HG03280 (cell line): ENCODE results near the gene ELOVL1.
"Not testable (repeated sequence)": the region's sequence is repeated elsewhere in the genome, so short reads cannot be mapped to it uniquely, and the experiment has no call there.

Experiments
- ATAC-seq: cut with Tn5 transposase; IDR thresholded peaks from one replicate; pipeline ENCODE4 v1.9.1; 2021; ENCODE audit warnings: mild to moderate bottlenecking, moderate library complexity; ENCODE audit not compliant: unreplicated experiment

The ELOVL1 gene

DNA sequence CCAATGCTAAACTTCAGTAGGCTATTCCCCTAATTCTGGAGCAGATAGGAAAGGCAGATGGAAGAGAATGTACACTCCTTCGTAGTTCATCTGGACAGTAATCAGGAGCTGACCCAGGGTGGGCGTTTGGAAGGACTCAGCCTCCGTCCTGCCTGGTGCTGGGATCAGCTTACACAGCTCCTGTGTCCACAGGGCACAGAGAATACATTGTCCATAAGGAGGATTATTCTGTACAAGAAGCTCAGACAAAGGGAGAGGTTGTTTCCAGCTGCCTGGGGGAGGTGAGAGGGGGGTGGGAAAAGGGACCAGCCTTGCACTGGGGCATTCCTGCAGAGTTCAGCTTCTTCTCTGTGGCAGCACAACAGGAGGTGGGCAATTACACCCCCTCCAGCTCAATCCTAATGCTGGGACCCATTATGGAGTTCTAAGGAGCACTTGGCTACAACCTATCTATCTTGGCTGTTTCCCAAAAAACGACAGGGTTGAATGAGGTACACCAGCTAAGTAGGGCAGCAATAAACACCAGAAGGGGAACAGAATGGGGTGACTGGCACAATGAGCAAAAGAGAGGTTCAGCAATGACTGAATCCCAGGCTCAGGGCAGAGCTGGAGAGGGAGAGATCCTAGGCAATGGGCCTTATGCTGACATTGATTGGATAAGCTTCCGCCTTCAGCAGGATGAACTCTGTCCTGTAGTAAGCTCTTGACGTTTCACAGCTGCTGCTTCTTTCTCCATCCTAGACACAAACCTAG, 14.4 kb upstream of the ELOVL1 start:
- no peak for ATAC-seq

DNA sequence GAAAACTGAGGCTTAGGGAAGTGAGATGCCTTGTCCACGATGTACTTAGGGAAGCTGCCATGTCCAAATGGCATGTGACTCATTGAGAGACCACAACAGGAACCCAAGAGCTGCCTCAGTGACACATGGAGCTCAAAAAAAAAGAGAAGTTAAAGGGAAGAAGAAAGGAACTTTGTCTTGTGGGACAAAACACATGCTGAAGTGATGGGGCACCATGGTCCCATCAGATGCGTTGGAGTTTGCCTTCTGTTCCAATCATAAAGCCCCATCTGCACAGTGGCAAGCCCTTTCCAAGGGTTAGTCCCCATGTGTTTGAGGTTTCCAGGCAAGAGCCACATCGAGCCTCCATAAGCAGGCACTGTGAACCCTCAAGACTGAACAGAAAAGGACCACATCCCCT, 13.8 kb upstream of the ELOVL1 start:
- no peak for ATAC-seq

DNA sequence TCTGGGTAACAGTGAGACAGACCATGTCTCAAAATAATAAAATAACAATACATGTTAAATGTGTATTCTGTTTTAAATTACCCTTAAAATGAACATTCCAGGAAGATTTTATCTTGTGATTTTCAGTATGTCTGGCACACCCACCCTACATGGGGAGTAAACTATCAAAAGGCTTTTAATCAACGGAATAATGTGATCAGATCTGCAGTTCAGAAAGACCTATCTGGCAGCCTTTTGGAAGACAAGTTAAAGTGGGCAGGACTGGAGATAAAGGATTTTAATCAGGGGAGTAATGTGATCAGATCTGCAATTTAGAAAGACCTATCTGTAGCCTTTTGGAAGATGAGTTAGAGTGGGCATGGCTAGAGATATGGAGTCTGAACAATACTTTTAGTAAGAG, 11.7 kb upstream of the ELOVL1 start:
- no peak for ATAC-seq

DNA sequence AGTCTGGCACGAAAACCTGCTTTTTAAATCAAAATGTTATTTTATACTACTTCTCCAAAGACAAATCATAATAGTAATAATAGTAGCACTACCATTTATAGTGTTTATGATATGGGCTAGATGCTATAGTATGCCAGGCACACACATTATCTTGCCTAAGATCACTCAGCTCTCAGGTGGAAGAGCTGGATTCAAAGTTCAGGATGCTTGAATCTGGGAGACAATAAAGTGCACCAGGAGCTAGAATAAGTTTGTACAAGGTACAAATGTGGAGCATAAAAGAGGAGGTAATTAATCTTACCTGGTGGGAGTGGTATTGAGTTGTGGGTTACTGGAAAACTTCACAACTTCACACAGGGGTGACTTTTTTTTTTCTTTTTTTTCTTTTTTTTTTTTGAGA, 10.0 kb upstream of the ELOVL1 start:
- ATAC-seq: no peak

DNA sequence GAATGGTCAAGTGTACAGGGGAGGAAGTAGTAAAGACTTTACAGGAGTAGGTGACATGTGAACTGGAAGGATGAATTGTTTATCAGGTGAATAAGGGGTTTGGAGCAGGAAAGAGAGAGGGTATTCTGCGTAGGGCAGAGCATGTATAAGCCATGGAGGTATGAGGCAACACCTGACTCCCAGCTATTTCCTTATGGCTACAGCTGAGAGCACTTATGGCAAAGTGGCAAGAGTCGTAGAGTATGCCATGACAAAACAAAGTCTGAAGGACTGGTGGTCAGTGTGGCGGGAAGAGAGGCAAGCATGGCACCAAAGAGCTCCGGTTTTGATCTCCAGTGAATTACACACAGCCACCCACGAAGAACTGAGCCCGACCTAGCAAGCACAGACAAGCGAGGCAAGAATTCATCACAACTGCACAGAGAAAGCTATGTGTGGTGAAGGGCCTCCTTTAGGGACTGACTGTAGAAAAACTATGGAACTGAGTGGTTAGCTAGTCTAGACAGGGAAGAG, 9.0 kb upstream of the ELOVL1 start:
- ATAC-seq: no peak

DNA sequence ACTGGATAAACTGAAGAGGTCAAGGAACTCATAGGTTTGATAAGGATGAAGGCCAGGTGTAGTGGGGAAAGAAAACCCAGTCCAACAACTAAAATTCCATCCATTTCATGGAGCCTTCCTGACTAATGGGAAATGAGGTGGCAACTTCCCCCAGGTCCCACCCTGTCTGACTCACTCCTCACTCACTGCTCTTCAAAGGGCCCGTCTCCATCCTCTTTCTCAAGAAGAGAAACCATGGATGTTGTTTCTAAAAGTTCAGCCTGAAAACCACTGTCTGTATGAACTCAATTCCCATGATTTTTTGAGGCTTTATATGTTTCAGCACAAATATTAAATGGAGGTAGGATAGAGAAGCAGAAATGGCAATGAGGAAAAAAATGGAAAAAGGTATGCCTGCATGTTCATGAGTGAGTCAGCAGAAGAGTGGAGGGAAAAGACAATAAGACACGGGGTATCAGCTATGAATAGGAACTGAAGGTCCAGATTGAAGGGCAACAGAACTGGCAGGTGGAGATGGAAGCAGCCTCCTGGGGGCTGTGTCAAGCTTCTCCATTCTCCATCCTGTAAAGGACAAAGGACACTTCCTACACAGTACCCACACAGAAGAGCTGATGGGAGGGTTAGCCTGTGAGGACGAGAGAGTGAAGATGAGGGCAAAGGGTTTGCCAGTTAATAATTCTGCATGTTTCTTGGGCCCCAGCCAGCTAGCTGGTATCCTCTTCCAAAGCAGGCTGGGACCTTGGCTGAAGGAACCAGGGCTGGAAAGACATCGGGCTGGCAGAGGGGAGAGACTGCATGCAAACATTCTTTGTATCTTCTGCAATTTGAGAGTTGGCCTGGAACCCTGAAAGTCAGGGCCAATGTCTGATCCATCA, 5.5 kb upstream of the ELOVL1 start:
- no peak for ATAC-seq

DNA sequence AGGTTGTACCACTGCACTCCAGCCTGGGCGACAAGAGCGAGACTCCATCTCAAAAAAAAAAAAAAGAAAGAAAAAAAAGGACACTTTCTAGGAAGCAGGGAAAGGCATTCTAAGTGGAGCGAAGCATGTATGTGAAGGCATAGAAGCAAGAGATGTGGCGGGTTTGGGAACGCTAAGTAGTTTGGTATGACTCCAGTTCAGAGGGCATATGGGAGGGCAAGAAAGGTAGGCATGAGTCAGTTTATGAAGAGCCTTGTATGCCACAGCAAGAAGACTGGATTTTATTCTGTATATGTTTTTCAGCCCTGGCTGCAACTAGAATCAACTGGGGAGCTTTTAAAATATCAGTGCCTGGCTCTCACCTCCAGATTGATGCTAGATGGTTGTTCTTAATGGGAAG, 4.4 kb upstream of the ELOVL1 start:
- no peak for ATAC-seq

DNA sequence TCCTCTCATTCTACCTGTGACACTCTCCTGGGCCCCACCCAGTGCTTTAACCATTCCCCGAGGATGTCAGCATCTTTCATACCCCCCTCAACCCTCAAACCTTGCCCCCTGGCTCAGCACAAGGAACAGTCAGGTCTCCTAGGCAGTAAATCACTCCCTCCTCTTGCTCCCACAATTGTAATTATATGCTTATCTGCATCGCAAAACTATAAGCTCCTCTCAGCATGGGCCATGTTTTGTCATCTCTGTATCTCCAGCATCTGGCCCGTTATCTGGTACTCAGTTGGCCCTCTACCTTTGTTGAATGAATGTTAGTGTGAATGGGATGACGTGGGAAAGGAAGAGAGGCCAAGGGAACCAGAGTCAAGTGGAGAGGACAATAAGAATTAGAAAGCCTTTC, 2.8 kb upstream of the ELOVL1 start:
- no peak for ATAC-seq

DNA sequence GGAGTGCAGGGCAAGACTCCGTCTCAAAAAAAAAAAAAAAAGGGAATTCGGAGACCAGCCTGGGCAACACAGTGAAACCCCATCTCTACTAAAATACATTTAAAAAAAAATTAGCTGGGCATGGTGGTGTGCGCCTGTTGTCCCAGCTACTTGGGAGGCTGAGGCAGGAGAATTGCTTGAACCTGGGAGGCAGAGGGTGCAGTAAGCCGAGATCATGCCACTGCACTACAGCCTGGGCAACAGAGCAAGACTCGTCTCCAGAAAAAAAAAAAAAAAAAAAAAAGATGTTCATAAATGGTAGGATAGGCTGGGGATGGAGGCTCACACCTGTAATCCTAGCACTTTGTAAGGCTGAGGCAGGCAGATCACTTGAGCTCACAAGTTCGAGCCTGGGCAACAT, 2.0 kb upstream of the ELOVL1 start:
- not testable (repeated sequence) for ATAC-seq

DNA sequence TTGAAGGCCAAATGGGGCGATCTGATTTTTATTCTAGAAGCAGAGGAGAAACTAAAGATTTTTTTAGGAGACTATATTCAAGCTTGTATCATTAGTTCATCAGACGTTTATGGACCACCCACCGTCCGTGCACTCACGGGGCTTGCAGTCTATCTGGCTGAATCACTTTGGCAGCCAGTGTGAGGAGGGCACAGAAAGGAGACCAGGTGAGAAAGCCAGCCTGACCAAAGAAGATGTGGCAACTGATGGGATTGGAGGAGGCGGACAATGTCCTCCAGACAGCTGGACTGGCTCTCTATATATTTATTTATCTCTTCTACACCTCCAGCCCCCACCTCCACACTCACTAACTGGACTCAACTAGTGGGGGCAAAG, 822 bp upstream of the ELOVL1 start:
- no peak for ATAC-seq

DNA sequence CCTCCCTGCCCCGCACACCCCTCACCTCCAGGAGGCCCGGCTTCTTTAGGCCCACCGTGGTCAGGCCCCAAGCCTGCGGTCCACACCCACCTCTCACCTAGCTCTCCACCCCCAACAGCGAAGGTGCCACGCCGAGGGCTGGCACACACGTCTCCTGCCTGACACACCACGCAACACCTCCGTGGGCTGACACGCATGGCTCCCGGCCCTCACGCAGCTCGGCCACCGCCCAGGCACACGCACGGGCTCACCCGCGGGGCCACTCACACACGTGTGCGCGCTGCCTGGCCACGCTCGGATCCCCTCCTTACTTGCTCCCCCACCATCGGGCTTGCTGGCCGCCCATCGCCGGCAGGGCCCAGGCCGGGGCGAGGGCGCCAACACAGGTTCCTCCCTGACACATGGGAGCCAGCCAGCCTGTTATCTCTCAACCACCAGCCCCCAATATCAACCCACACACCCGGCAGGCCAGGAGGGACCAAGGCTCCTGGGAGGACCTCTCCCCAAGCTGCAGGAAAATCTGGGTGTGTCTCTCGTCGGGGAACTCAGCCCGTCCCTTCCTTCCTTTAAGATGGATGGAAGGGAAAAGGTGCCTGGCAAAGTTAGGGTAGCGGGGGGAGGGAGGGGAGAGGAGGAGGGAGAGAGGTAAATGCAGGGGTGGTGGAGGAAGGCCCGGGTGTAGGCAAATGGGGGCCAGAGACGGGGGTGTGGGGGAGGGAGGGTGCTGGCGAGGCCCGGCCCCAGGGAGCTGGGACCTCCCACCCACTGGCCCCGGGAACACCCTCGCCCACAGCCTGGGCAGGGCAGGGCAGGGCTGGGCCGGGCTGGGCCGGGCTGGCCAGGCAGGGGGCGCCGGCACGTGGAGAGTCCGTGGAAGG, 546 bp downstream of the ELOVL1 start:
- ATAC-seq: peak; percentile 42

DNA sequence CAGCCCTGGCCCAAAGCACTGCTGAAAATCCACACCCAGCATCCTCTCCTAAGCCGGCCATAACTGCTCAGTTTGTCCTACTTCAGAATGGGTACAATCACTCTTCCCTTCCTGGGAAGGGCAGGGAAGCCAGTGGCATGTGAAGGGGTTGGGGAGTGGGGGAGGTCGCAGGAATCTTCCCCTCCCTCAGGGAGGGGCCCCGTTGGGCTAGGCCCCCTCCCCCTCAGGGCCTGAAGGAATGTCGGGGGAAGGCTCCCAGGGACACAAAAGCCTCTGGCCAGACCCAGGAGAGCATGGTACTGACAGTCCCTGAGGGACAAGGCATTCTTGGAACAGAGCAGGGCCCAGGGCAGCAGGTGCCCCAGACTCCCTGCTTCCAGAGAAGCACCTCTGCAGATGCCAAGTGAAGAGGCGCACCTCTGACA, 1.2 kb downstream of the ELOVL1 start:
- ATAC-seq: no peak

DNA sequence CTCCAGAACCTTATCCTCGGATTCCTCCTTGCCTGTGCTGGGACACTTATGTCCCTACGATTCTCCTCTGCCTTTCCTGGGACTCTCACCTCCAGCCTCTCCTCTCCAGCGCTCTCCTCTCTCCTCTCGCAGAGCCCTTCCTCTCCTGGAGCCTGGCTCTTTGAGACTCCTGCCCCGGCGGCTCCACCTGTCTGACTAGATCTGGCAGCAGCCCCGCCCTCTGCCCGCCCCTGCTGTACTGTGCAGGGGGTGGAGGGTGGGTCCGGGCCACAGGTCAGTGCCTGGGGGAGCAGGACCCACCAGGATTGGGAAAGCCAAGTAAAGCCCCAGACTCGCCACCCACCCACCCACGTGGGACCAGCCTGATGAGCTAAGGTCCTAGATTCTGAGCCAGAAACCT, 1.6 kb downstream of the ELOVL1 start:
- no peak for ATAC-seq

DNA sequence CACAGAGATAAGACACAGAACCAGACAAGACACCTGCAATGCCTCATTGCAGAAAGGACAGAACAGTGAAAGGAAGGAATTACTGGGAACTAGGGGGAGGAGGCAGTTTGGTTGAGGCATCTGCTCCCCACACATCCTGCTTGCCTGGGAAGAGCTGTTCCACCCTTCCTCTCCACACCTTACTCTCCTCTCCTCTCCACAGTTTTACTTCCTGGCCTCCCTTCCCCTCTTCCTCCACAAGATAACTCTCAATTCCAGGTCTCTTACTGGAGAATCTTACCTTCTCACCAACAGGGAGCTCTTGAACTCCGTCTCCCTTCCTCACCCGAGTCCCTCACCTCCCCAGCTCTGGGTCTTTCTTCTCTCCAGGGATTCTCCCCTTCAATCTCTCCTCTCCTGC, 2.1 kb downstream of the ELOVL1 start:
- no peak for ATAC-seq

DNA sequence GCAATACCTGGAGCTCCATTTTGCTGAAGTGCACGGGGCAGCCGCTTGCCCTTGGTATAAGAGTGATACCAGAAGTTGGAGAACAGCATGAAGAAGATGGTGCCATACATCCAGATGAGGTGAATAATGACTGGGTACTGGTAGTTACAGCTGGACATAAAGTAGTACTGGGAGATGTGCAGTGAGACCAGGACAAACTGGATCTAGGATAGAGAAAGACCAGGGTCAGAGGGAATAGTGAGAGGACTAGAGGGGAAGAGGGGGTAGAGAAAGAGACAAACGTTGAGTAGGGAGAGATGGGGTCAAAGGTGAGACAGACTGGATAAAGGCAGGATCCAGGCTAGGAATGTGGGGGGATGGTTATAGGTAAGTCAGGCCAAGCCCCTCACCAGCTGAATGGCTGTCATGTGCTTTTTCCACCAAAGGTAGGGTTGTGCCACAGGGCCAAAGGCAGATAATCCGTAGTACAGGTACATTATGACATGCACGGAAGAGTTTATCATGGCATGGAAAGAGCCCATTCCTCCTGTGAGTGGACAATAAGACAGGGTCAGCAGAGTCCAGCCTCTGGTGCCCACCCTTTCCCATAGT, 3.8 kb downstream of the ELOVL1 start:
- ATAC-seq: no peak

DNA sequence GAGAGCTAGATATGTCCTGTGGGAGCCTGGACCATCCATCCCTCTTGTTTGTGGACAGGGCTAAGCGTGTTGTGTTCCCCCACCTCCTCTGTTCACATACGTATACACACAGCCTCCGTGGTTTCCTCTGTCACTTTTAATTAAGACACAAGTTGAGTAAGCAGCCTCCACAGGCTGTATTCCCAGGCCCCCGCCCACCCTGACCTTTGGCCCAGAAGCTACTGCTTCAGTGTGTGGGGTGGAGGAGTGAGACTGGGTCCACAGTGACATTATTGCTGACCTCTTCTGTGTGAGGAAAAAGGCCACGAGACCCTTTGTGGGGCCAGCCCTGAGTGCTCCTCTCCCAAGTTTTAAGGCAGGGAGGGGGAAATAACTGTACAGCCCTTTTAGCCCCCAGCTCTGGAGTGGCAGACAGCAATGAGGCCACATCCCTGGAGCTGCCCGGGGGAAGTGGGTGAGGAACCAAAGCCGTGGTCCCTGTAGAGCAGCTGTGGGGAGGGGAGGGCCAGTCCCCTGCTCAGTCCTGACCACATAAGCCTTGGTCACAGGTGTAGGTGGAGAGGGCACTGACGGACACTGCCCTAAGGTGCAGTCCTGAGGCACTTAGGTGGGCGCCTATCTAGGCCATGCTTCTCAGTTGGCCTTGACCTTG, 4.4 kb downstream of the ELOVL1 start:
- no peak for ATAC-seq

DNA sequence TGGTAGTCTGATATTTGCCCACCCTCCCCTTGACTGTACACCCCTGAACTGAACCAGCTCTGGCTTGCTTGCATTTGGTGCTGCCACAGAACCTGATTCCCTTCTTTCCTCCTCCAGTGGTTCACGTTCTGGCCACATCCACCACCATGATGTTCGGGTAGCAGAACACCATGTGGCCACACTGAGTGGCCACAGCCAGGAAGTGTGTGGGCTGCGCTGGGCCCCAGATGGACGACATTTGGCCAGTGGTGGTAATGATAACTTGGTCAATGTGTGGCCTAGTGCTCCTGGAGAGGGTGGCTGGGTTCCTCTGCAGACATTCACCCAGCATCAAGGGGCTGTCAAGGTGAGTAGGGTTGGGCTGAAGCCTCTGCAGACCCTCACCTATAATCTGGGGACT, 7.2 kb downstream of the ELOVL1 start:
- ATAC-seq: no peak

DNA sequence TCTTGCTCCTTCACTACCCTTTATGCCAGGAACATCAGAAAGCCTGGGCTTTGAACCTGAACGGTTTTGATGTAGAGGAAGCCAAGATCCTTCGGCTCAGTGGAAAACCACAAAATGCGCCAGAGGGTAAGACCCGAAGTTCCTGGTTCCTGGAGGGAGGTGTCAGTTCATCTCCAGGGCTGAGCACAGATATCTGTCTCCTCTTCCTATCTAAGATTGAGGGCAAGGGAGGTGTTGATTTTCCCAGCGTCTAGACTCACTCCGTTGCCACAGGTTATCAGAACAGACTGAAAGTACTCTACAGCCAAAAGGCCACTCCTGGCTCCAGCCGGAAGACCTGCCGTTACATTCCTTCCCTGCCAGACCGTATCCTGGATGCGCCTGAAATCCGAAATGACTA, 8.1 kb downstream of the ELOVL1 start:
- ATAC-seq: no peak

DNA sequence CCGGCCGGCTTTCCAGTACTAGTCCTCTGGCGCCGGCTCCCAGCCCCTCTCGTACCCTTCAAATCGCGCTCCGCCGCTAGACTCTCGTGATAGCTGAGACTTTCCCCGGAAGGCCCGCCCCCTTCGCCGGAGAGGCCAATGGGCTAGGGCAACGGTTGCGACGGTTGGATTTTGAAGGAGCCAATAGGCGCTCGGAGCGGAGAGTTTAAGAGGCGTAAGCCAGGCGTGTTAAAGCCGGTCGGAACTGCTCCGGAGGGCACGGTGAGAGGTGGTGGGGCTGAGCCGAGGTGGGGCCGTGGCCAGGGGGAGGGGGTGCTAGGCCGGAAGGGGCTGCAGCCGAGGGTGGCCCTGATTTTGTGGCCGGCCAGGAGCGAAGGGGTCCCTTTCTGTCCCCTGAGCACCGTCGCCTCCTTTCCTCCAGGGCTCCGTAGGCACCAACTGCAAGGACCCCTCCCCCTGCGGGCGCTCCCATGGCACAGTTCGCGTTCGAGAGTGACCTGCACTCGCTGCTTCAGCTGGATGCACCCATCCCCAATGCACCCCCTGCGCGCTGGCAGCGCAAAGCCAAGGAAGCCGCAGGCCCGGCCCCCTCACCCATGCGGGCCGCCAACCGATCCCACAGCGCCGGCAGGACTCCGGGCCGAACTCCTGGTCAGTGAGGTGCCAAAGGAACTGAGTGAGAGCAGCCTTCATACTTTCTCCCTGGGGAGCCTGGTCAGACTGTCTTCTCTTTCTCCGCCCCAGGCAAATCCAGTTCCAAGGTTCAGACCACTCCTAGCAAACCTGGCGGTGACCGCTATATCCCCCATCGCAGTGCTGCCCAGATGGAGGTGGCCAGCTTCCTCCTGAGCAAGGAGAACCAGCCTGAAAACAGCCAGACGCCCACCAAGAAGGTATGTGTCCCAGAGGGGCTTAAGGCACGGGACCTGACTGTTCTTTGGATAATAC, 8.8 kb downstream of the ELOVL1 start, which contains the start of gene CDC20:
Gene CDC20 (plus strand): TSS at position 236 of the 948 bp plus-strand sequence. CDS start 235 bp downstream, at position 471.
- peak; percentile 94 for ATAC-seq
